A204.1 (cell line): ENCODE measurements around the gene SERPINA4.

Source experiments
- FAIRE-seq: peaks from 2 replicates; lab custom pipeline; 2012; peaks lifted over from hg19 to GRCh38; lab: Jason Lieb, UNC

Gene SERPINA4

DNA sequence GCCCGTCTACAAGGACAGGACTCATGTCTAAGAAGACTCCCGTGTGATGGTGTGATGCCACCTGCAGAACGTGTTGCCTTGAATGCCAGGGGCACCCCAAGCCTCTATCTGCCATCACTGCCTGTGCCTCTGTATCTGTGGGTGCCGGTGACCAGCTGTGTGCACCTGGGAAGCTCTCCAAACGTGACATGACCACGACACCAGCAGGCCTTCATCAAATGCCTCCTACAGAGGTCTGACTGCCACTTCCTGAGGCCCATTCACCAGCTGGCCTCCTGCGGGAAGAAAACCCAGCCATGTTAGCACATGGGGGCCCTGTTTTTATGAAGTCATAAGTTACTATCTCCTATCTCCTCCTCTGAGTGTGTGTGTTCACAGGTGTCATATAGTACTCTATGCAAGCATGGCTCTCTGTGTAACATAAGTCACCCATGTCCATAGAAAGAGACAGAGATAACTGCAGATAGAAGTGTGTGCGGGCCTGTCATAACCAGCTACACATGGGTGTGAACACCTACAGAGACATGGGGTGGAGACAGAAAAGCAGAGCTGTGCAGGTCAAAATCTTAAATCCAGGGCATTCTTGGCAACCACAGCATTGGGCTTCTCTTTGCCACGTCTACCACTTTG lies 18.3 kb upstream of the SERPINA4 start:
- no peak for FAIRE-seq

DNA sequence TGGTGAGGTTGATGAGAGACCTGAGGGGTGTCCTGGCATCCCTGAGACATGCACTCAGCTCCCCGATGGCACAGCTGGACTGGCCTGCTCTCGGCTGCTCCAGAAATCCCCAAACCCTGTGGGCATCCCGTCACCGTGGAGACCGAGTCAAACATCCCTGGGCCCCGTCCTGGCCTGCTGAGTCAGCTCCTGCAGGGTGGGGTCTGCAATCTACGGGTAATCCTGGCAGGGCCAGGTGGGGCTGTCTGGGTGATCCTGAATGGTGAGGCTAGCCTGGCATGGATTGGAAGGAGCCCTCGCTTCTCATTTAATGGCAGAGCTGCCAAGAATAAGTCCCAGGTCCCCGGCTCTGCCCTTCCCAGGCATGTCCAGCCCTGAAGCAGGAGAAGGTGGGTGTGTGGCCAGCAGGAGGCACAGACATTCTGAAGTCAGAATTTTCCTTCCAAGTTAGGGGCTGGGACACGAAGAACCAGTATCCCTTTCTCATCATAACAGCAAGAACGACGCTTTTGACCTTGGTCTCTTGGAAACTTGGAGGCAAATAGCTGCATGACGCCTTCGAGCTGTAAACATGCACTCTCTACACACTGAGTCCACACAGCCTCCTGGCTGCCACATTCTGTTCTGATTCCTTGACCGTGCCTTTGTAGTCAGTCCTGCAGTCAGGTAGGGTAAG lies 17.7 kb upstream of the SERPINA4 start:
- no peak for FAIRE-seq

DNA sequence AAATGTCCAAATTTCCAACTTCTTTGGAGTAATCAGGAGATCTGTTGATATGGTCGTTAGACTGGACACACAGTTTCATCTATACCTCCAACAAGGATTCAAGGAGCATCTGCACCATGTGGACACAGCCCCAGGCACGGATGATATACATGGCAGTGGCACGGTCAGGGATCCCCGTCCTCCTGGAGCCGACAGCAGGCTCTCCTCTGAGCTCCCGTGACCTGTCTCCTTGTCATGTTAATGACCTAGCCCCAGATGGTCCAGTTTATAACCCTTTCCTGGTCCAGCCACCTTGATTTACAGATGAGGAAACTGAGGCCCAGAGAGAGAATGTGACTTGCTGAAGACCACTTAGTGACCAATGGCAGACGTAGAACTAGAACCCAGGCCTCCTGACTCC lies 16.5 kb upstream of the SERPINA4 start:
- no peak for FAIRE-seq

DNA sequence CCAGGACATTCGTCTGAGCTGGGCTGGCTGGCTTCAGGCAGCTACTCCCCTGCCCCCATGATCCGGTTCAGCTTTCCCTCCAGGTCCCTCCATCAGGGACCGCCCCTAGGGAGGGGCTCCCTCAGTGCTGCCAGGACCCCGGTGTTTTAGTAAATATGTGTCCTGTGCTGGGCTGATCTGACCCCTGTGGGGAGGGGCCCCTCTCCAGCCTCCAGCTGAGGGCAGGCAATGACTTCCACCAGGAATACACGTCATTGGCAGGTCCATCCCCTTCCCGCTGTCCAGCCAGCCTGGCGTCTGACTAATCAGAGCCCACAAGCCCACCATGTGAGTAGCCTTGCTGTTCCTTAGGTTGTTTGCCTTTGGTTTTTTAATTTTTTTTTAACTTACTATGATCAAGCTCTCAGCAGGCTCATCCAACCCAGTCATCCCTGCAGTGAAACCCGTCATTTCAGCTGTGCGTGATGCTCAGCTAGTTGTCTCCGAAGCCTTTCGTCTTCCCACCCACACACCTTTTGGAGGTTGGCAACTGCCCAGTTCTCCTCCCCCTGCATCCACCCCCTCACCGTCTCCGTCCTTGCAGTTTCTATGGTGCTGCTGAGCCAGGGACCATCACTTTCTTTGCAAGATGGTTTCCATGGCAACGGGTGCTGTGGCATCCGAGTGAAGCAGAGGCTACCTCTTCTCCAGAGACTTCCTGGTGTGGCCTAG lies 16.0 kb upstream of the SERPINA4 start:
- FAIRE-seq, result no peak

DNA sequence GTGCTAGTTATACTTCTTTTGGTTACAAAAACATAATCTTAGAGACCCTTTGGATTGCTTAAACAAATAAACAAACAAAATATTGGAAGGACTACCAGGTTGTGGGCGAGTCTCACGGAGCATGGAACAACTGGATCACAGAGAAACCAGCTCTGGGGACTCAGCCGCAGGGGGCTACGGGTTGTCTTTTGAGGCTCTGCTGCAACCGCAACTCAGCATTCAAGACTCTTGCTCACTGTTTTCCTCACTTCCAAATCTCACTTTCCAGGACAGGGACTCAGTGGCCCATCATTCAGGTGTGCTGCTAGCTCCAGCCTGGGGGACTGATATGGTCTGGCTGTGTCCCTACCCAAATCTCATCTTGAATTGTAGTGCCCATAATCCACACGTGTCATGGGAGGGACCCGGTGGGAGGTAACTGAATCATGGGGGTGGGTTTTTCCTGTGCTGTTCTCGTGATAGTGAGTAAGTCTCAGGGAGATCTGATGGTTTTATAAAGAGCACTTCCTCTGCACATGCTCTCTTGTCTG lies 14.0 kb upstream of the SERPINA4 start:
- no peak for FAIRE-seq

DNA sequence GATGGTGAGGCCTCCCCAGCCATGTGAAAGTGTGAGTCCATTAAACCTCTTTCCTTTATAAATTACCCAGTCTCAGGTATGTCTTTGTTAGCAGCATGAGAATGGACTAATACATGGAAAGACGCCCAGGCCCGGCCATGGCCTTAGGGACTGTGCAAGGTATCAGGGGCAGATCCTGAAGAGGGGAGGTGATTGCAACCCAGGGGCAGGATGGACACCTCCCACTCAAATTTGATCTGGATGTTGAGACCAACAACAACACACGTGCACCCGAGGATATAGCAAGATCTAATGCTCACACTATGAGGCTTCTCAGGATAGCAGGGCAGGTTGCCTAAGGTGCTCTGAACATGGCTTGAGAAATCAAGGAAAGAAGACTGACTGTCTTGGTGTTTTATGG lies 13.5 kb upstream of the SERPINA4 start:
- FAIRE-seq, result no peak

DNA sequence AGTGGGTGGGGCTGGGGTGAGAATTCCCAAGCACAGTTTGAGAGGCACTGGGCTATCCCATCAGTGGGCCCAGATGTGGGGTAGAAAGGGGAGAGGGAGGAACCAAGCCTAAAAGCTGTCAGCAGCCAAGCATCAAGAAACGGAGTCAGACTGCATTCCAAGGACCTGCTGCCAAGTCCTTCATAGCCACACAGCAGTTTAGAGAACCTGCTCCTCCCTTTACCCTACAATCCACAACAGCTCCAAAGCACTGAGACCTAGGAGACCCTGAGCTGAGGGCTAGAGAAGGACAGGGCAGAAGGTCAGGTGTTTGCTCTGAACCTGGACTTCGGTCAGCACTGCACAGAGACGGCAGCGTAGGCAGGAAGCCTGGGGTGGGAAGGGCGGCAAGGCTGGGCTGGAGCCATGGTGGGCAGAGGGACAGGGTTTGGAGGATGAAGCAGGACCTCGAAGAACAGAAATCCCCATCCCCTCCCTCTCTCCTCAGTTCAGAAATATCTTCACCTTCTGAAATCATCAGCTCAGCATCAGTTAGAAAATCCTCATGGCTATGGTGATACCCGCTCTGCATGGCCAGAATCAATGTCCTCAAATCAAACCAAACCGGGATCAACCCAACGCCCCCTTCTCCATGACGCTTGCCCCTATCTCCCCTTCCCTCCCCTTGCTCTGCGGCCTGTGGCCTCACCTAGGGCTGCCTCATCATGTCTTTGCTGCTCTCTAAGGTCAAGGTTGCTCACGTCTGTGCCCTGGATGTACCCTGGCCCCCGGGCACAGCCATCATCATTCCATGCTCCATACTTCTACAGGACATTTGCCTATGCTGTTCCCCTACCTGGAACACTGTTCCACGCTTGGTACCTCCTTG lies 12.9 kb upstream of the SERPINA4 start:
- FAIRE-seq, result no peak

DNA sequence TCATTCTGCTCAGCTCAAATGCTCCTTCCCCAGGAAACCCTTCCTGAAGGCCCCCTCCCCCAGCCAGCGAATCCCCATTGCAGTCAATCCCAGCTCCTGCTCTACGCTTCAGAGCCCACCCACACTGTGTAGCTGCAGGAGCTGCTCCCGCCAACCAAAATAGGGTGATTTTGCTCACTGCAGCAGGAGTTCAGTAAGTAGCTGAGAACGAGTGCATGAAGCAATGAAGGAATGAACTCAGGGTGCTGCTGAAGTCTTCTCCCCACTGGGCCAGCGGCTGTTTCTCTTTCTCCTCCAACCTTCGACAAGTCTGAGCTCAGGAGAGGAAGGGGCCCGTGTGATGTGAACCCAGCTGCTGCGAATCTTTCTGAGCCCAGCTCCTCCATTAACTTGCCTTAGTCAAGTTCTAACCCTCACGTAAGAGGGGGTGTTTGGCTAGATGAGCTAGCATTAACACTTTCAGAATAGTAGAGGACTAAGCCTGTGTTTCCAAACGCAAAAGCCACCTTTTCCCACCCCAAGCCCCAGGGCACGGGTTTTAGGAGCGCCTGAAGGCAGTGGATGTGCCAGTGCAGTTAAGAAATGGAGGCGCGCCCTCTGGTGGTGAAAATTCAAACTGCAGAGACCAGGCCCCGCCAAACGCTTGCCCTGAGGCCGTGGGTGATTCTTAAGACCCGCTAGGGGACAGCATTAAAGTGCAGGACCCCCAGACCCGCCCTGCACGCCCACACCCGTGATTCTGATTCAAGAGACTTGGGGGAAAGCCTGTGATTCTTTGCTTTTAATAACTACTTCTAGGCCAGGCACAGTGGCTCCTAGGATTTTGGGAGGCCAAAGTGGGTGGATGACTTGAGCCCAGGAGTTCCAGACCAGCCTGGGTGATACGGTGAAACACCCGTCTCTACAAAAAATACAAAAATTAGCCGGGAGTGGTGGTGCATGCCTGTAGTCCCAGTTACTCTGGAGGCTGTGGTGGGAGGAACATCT lies 11.9 kb upstream of the SERPINA4 start:
- peak; percentile 30 for FAIRE-seq

DNA sequence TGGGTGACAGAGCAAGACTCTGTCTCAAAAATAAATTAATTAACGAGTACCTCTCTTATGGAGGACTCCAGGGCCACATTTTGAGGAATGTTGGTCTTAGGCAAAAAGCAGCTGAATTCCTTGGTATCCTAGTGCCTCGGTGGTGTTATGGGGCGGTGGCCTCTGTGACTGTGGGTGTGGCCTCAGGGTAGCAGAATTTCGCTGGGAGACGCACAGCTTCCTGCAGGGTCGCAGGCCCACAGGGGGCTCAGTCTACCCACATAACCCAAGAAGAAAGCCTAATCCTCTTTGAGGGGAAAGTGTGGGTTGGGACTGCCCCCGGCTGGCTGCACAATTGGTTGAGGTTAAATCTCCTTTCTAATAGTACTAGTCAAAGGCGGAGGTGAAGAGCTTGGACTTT lies 11.2 kb upstream of the SERPINA4 start:
- no peak for FAIRE-seq

DNA sequence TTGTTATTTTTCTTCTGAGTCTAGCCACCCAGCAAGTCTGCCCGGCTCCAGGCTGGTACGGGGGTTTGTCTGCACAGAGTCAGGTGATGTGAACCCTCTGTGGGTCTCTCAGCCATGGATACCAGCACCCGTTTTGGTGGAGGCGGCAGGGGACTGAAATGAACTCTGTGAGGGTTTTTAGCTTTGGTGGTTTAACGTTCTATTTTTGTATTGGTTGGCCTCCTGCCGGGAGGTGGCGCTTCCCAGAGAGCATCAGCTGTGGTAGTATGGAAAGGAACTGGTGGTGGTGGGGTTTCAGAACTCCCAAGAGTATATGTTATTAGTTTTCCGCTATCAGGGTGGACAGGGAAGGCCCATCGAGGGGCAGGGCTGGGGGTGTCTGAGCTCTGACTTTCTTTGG lies 5.3 kb upstream of the SERPINA4 start:
- no peak for FAIRE-seq

DNA sequence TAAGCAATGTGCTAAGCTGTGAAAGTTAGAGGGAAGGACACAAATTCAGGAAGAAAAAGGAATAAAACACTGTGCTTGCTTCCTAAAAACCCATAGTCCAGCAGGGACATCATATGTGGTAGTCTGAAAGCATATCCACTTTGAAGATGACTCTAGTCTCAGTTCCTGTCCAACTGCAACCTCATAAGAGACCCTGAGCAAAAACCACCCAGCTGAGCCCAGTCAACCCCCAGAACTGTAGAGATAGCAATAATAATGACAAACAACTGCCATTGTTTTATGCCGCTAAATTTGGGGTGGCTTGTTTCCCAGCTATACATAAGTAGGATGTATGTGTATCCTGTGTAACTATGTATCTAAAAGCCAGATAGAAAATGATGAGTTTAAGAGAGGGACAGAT lies 3.9 kb upstream of the SERPINA4 start:
- no peak for FAIRE-seq

DNA sequence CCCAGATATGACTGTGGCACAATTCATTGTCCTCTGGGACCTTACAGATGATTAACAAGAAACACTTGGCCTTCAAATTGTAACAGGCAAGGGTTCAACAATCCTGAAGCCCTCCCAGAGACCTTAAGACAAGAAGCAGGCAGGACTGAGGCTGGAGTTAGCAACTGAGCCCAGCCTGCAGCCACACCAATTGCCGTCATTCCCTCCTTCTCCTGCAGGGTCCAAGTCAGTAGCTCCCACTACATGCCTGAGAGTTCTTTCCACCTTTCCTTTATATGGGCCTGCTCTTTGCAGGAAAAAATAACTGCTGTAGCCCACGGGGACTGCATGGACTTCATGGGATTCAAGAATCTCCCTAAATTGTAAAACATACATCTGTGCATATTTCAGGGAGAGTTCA lies 2.4 kb upstream of the SERPINA4 start:
- FAIRE-seq, result no peak

DNA sequence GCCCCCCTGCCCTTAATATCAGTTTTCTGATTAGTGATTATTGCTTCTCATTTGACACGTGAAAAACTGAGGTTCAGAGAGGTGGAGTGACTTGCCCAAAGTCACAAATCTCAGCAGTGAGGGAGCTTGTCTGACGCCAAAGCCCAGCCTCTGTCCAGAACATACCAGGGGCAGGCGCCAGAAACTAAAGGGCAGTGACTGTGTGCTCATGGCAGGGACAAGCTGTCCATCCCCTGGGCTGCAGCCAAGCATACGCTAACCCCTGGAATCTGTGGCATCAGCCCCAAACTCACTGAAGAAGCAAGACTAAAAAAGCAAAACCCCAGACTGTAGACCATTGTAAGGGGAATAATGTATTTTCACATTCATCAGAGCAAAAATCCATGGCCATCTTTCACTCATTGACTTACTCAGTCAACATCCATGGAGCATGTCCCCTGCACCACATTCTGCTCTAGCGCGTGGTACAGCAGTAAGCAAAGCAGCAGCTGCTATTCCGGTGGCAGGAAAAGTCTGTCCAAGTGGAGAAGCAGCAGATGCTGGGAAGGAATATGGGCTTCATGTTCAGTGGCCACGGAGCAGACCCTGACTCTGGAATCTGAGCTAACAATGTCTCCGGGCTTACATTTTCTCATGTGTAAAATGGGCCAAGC lies 1.5 kb upstream of the SERPINA4 start:
- no peak for FAIRE-seq

DNA sequence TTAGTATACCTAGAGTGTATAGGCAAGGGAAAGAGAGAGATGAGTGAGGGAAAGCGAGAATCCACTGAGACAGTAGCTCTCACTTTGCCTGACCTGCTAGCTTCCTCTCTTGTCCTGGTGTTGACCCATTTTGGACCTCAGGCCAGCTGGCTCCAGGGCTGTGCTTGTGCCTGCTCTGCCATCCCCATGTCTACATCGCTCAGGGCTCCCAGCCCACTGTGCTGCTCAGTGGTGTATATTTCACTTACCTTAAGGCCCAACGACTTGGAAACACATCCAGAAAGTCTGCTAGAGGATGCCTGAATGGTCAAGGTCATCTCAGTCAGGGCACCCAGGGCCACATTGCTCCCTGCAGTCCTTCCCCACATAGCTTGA lies 964 bp upstream of the SERPINA4 start:
- no peak for FAIRE-seq

DNA sequence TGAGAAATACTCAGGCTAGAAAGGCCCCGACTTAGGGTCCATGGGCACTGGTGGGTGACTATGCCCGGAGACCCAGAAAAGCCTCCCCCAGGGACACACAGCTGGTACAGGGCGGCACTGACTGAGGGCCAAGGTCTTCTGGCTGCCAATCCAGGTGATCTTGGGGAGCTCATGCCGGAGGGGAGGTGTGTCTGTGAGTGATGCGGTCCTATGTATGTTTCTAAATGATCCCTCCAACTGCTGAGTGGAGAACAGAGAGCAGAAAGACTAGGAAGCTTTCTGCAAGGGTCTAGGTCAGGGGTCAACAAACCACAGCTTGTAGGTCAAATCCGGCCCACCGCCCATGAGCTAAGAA lies 391 bp downstream of the SERPINA4 start:
- no peak for FAIRE-seq

DNA sequence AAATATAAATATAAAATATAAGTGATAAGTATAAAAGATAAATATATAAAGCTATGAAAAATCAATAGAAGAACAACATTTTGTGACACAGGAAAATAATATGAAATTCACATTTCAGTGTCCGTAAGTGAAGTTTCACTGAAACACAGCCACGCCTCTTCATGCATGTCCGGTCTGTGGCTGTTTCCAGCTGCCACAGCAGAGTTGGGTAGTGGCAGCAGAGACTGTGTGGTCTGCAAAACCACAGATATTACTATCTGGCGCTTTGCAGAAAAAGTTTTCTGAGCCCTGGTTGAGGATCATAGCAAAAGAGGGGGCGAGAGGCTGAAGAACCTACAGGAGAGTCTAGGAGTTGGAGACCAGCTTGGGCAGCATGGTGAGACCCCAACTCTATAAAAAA lies 780 bp downstream of the SERPINA4 start:
- no peak for FAIRE-seq

DNA sequence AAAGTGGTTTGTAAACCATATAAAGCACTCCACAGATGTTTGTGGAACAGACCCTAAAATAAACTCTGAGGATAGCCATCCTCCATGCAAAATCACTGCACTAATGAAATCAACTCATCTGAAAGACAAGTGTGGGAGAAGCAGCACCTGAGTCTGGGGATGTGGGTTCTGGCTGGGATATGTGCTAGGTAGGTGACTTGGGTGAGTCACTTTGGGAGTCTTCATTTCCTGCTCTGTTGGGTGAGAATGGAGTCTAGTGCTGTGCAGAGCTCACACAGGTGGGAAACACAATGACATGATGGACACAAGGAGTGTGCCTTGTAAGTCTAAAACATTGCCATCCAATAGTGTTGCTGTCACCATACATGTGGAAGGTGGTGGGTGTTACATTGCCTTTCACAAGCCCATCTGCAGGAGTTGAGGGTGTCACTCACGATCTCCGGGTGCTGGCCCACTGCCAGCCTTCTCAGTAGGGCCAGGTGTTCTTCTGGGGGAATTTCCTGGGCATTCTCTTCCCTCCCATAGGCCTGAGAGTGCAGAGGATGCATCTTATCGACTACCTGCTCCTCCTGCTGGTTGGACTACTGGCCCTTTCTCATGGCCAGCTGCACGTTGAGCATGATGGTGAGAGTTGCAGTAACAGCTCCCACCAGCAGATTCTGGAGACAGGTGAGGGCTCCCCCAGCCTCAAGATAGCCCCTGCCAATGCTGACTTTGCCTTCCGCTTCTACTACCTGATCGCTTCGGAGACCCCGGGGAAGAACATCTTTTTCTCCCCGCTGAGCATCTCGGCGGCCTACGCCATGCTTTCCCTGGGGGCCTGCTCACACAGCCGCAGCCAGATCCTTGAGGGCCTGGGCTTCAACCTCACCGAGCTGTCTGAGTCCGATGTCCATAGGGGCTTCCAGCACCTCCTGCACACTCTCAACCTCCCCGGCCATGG lies 2.0 kb downstream of the SERPINA4 start:
- FAIRE-seq, result no peak

DNA sequence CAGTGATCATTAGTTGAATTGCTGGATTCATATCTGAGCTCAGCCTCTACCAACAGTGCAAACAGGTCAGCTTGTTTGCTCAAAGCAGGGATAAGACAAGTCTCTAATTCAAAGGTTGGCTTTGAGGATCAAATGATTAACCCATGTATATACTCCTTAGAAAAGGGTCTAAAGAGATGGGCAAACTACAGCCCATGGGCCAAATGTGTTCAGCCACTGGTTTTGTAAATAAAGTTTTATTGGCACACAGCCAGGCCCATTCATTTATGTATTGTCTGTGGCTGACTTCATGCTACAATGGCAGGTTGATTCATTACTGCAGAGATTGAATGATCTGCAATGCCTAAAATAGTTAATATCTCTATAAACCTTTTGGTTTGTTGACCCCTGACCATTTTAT lies 3.1 kb downstream of the SERPINA4 start:
- FAIRE-seq, result no peak

DNA sequence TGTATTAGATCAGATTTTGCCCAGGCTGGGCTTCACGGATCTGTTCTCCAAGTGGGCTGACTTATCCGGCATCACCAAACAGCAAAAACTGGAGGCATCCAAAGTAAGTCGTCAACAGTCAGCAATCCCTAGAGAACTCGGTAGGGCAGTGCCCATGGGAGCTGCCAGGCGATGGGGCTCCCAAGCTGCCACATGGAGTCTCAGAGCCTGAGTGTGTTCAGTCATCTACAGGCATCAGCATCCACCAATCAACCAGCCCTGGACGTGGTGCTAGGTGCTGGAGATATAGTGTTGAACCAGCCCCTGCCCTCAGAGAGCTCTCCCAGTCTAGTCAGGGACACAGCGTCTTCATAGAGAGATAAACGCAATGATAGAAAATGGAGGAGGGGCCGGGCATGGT lies 6.9 kb downstream of the SERPINA4 start:
- FAIRE-seq, result no peak
